Endothelial cell of umbilical vein (primary cell): ENCODE results near the gene FAM177B. TPM values are rescaled to one million over a fixed set of nuclear protein-coding genes. Genes with fewer than 3 reads are reported as not detected.

ENCODE experiments used
- BruUV-seq: library from RNA; stranded (reverse); fragments of 400-500 nt; replicated peaks from 2 replicates; lab custom pipeline; 2021; lab: Mats Ljungman, UMichigan
- CTCF ChIA-PET: fragments of 300-600, 350-600 bp; sonication (Branson Sonifier 250); formaldehyde crosslinking; loops from one replicate; lab custom pipeline; 2021; ENCODE audit warnings: antibody characterized with exemption, inconsistent platforms; lab: Charles Lee
- POLR2A ChIA-PET: fragments of 300-600, 350-600 bp; sonication (Branson Sonifier 250); formaldehyde crosslinking; loops from one replicate; lab custom pipeline; 2021; ENCODE audit warnings: antibody characterized with exemption, inconsistent platforms; lab: Charles Lee
- DNase-seq: peaks from one replicate; pipeline ENCODE4 v3.0.0-alpha.2; 2011; ENCODE audit warnings: low read depth, low spot score
- FAIRE-seq: peaks from 2 replicates; lab custom pipeline; 2011; peaks lifted over from hg19 to GRCh38; lab: Jason Lieb, UNC
- H2AFZ ChIP-seq: 2 replicates; pipeline ENCODE4 v1.6.0; 2012; ENCODE audit warnings: low read depth, low read length, control low read depth, inconsistent platforms
- H3K27ac ChIP-seq: 2 replicates; pipeline ENCODE4 v1.5.1; 2011; ENCODE audit warnings: low read depth, mild to moderate bottlenecking, control low read depth, low read length, moderate library complexity; ENCODE audit not compliant: insufficient read depth
- H3K27me3 ChIP-seq, 2 experiments: 2 replicates each; pipeline versions ENCODE4 v1.6.0 to v1.6.1; 2011; ENCODE audit warnings: low read length in 2 of 2, mixed read lengths in 1 of 2; ENCODE audit not compliant: control insufficient read depth in 2 of 2, insufficient read depth in 2 of 2
- H3K36me3 ChIP-seq, 2 experiments: 2 replicates in 1 of 2; 3 replicates in 1 of 2; pipeline ENCODE4 v1.5.1; 2011; ENCODE audit warnings: low read length in 2 of 2, mild to moderate bottlenecking in 1 of 2, moderate library complexity in 1 of 2; ENCODE audit not compliant: control insufficient read depth in 2 of 2, insufficient read depth in 2 of 2; ENCODE audit errors: extremely low read depth in 1 of 2
- H3K4me1 ChIP-seq: 3 replicates; pipeline ENCODE4 v1.5.1; 2011; ENCODE audit warnings: mild to moderate bottlenecking, low read length; ENCODE audit not compliant: control insufficient read depth, insufficient read depth; ENCODE audit errors: extremely low read depth
- H3K4me2 ChIP-seq: 2 replicates; pipeline ENCODE4 v1.6.1; 2011; ENCODE audit warnings: low read length, control low read depth, mixed read lengths; ENCODE audit not compliant: insufficient read depth
- H3K4me3 ChIP-seq, 3 experiments: fragments of 200-600 bp in 1 of 3; sonication (generic), shearing (Covaris generic) in 1 of 3; replicated peaks in 1 of 3; 2 replicates each; pipeline ENCODE4 v1.5.1; 2011 to 2016; ENCODE audit warnings: control low read depth in 3 of 3, low read length in 3 of 3, mild to moderate bottlenecking in 2 of 3, inconsistent platforms in 1 of 3, low read depth in 1 of 3, moderate library complexity in 1 of 3; ENCODE audit not compliant: insufficient read depth in 1 of 3
- H3K79me2 ChIP-seq: 2 replicates; pipeline ENCODE4 v1.6.0; 2012; ENCODE audit warnings: low read length, inconsistent platforms; ENCODE audit not compliant: control insufficient read depth, insufficient read depth
- H3K9ac ChIP-seq: replicated peaks from 2 replicates; pipeline ENCODE3; 2011; ENCODE audit warnings: low read length, control low read depth; ENCODE audit not compliant: insufficient read depth; ENCODE audit errors: extremely low read depth
- H3K9me1 ChIP-seq: replicated peaks from 3 replicates; pipeline ENCODE4 v1.6.0; 2011; ENCODE audit warnings: mild to moderate bottlenecking, low read length; ENCODE audit not compliant: control insufficient read depth, insufficient read depth; ENCODE audit errors: extremely low read depth
- H3K9me3 ChIP-seq: replicated peaks from 2 replicates; pipeline ENCODE4 v1.5.1; 2012; ENCODE audit warnings: low read length, inconsistent platforms; ENCODE audit not compliant: control insufficient read depth, insufficient read depth
- H4K20me1 ChIP-seq: replicated peaks from 2 replicates; pipeline ENCODE3; 2011; ENCODE audit warnings: mild to moderate bottlenecking, low read length; ENCODE audit not compliant: control insufficient read depth, insufficient read depth; ENCODE audit errors: extremely low read depth
- CTCF ChIP-seq, 2 donors: IDR thresholded peaks; 1 replicate in 1 of 2; 2 replicates in 1 of 2; pipeline ENCODE4 v1.5.1; 2011; ENCODE audit warnings: low read length in 2 of 2, mild to moderate bottlenecking in 2 of 2, moderate library complexity in 2 of 2, control low read depth in 1 of 2, inconsistent platforms in 1 of 2, low read depth in 1 of 2; ENCODE audit not compliant: insufficient read depth in 1 of 2; ENCODE audit errors: extremely low read depth in 1 of 2
- EZH2 ChIP-seq: IDR thresholded peaks from 2 replicates; pipeline ENCODE4 v1.6.1; 2012; ENCODE audit warnings: borderline replicate concordance, low read depth, mild to moderate bottlenecking, moderate library complexity, low read length, inconsistent platforms; ENCODE audit not compliant: severe bottlenecking
- FOS ChIP-seq: IDR thresholded peaks from 2 replicates; pipeline ENCODE4 v1.6.1; 2011; ENCODE audit warnings: mild to moderate bottlenecking, low read length, moderate library complexity, borderline replicate concordance; ENCODE audit not compliant: insufficient read depth
- GATA2 ChIP-seq: IDR thresholded peaks from 2 replicates; pipeline ENCODE4 v1.7.0; 2011; ENCODE audit warnings: low read depth, mild to moderate bottlenecking, moderate library complexity, mixed read lengths, low read length; ENCODE audit not compliant: insufficient read length, insufficient read depth
- JUN ChIP-seq: IDR thresholded peaks from 2 replicates; pipeline ENCODE4 v1.6.1; 2011; ENCODE audit warnings: borderline replicate concordance, low read depth; ENCODE audit not compliant: insufficient read length, insufficient read depth
- MYC ChIP-seq: IDR thresholded peaks from one replicate; pipeline ENCODE4 v1.6.1; 2011; ENCODE audit warnings: mild to moderate bottlenecking, low read depth, low read length
- POLR2A ChIP-seq: IDR thresholded peaks from 2 replicates; pipeline ENCODE4 v1.6.1; 2012; ENCODE audit warnings: low read depth, mild to moderate bottlenecking, control low read depth, low read length
- POLR2AphosphoS5 ChIP-seq: IDR thresholded peaks from 2 replicates; pipeline ENCODE4 v1.6.1; 2012; ENCODE audit warnings: low read depth, mild to moderate bottlenecking, control low read depth, low read length, moderate library complexity; ENCODE audit not compliant: insufficient read depth
- dilution Hi-C: fragments of 300-500 bp; cut with MboI; formaldehyde crosslinking; loops from one replicate; pipeline ENCODE4 v1.15.0; 2019; ENCODE audit warnings: low sequenced_read_pairs; ENCODE audit not compliant: extremely low pct_ligation_motif_present
- intact Hi-C: fragments of 100-400 bp; cut with micrococcal nuclease; formaldehyde crosslinking; loops from one replicate; pipeline ENCODE4 v1.10.0; 2022
- polyA plus RNA-seq, 4 experiments: library from polyadenylated mRNA; depleted of rRNA in 3 of 4; stranded (reverse) in 3 of 4; unstranded in 1 of 4; fragments of >200 nt; gene quantifications; 2 replicates each; pipeline versions ENCODE4 v1.2.1 to v1.2.3, GENCODE V29; 2011 to 2012; ENCODE audit warnings: missing spikeins in 1 of 4
- total RNA-seq: library from RNA; stranded (reverse); gene quantifications from 2 replicates; pipeline ENCODE4 v1.2.3, GENCODE V29; 2021
- TF ChIP-seq, protein P1 (sequence below): IDR thresholded peaks from 2 replicates; pipeline ENCODE4 v1.6.1; 2011; ENCODE audit not compliant: insufficient read depth, insufficient read length

The FAM177B gene
- total and polyA plus RNA-seq, 2 donors (not counting 3 experiments of a cell fraction or from before 2014, with no cell fraction given) = not detected

DNA sequence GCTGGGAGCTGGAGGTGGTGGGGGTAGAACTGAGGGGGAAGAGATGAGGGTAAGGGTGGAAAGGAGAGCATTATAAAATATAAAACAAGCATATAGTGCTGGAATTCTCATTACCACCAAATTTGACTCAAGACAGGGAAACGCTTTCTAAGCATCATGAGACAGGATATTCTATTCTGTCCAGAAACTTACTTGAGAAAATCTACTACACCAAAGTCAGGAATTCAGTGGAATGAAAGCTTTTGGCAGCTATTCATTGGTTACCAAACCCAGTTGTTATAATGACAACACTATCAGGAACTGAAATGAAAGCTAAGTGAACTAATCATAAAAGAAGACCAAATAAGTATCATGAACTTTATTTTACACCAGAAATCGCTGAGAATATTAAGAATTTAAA, 39.2 kb upstream of the FAM177B start:
- TF ChIP-seq, protein P1, sequence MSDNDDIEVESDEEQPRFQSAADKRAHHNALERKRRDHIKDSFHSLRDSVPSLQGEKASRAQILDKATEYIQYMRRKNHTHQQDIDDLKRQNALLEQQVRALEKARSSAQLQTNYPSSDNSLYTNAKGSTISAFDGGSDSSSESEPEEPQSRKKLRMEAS = no peak
- TF ChIP-seq FOS (no peak), CTCF (IDR thresholded peaks at IDR 0.05; ENCODE audit: extremely low read depth in 1 of 2, insufficient read depth in 1 of 2, low read depth in 1 of 2, low read length in 2 of 2) (no peak), MYC (no peak), POLR2A (no peak), EZH2 (no peak), GATA2 (no peak), POLR2AphosphoS5 (no peak), JUN (no peak)
- no TSS peak for BruUV-seq
- Histone ChIP-seq H3K36me3 (peaks cover 0 to 6% of the 10 kb centered on the region in 2 experiments), H3K4me1 (no peaks in the 10 kb centered on the region), H3K27me3 (no peaks in the 10 kb centered on the region), H3K9me3 (no peaks in the 10 kb centered on the region), H3K79me2 (peaks cover 34% of the 10 kb centered on the region), H3K4me2 (no peak overlapping the region), H3K9me1 (no peaks in the 10 kb centered on the region), H3K9ac (no peak overlapping the region), H3K4me3 (no peak overlapping the region), H4K20me1 (no peaks in the 10 kb centered on the region), H3K27ac (no peak overlapping the region), H2AFZ (no peak overlapping the region)
- CTCF ChIA-PET = interaction anchor here (0.9 to 1.2 kb wide), 4 partner anchors 18 to 436 kb away, joined by 3 to 4 read pairs (median 3); no protein-coding TSS in a partner anchor
- POLR2A ChIA-PET = no interaction called here
- dilution Hi-C loops = no loop called here
- intact Hi-C loops = no loop called here
- no peak for FAIRE-seq
- no peak for DNase-seq
